HL-60 (cell line): ENCODE results near the gene CIROP.

Source experiments
- POLR2AphosphoS5 ChIP-seq: IDR thresholded peaks from 2 replicates; pipeline ENCODE4 v1.6.1; 2012; ENCODE audit warnings: low read depth
- TF ChIP-seq, protein P1 (sequence below): IDR thresholded peaks from 2 replicates; pipeline ENCODE4 v1.6.1; 2012; ENCODE audit warnings: low read depth; ENCODE audit not compliant: insufficient replicate concordance
- TF ChIP-seq, protein P2 (sequence below): IDR thresholded peaks from one replicate; pipeline ENCODE4 v1.5.1; 2011; ENCODE audit warnings: low read length, control low read depth, inconsistent platforms; ENCODE audit not compliant: insufficient read depth

DNA sequence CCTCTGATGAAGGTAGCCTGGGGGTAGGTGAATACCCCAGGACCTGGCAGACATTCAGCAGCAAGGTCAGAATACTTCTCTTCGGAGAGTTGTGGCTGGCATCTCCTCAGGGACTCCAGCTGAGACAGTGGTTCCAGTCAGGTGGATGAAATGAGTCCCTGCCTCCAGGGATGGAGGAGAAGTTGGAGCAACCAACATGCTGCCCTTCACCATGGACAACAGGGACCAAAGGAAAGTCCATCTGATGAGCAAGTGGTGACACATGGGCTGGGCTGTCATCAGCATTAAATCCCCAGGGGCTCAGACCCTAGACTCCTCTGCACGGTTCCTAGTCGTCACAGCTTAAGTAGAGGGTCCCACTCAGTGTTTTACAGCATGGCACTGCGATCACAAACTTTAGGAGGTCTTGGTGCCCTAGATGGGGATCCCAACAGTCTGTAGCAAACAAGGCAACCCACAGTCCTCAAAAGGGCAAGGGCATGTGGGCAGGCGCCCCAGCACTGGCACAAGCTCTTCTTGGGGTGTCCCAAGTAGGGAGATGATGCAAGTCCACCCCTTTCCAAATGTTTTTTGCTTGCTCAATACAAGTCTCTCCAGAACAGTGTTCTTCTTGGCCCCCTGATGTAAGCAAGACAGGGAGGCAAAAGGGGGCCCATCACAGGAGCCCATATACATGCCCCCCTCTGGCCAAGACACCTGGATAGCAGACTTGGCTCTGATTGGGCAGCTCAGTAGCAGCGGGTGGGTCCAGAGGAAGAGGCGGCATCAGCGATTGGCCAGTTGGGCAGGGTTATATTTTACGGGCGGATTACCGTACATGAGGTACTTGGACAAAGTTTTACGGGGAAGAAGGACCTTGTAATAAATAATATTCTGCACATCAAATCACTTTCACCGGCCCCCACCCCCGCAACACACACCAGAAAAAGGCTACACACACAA, 36.7 kb downstream of the CIROP start:
- TF ChIP-seq, protein P1, sequence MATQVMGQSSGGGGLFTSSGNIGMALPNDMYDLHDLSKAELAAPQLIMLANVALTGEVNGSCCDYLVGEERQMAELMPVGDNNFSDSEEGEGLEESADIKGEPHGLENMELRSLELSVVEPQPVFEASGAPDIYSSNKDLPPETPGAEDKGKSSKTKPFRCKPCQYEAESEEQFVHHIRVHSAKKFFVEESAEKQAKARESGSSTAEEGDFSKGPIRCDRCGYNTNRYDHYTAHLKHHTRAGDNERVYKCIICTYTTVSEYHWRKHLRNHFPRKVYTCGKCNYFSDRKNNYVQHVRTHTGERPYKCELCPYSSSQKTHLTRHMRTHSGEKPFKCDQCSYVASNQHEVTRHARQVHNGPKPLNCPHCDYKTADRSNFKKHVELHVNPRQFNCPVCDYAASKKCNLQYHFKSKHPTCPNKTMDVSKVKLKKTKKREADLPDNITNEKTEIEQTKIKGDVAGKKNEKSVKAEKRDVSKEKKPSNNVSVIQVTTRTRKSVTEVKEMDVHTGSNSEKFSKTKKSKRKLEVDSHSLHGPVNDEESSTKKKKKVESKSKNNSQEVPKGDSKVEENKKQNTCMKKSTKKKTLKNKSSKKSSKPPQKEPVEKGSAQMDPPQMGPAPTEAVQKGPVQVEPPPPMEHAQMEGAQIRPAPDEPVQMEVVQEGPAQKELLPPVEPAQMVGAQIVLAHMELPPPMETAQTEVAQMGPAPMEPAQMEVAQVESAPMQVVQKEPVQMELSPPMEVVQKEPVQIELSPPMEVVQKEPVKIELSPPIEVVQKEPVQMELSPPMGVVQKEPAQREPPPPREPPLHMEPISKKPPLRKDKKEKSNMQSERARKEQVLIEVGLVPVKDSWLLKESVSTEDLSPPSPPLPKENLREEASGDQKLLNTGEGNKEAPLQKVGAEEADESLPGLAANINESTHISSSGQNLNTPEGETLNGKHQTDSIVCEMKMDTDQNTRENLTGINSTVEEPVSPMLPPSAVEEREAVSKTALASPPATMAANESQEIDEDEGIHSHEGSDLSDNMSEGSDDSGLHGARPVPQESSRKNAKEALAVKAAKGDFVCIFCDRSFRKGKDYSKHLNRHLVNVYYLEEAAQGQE = no peak
- TF ChIP-seq, protein P2, sequence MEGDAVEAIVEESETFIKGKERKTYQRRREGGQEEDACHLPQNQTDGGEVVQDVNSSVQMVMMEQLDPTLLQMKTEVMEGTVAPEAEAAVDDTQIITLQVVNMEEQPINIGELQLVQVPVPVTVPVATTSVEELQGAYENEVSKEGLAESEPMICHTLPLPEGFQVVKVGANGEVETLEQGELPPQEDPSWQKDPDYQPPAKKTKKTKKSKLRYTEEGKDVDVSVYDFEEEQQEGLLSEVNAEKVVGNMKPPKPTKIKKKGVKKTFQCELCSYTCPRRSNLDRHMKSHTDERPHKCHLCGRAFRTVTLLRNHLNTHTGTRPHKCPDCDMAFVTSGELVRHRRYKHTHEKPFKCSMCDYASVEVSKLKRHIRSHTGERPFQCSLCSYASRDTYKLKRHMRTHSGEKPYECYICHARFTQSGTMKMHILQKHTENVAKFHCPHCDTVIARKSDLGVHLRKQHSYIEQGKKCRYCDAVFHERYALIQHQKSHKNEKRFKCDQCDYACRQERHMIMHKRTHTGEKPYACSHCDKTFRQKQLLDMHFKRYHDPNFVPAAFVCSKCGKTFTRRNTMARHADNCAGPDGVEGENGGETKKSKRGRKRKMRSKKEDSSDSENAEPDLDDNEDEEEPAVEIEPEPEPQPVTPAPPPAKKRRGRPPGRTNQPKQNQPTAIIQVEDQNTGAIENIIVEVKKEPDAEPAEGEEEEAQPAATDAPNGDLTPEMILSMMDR = no peak
- TF ChIP-seq POLR2AphosphoS5 = peak; percentile 30; the same call in 1 of the 2 replicates
